Subcutaneous adipose tissue (tissue), 4 donors: ENCODE results near the gene MTRF1. TPM values are rescaled to one million over a fixed set of nuclear protein-coding genes. Genes with fewer than 3 reads are reported as not detected.

Experiments
- CTCF ChIP-seq: fragments of 450-650 bp; IDR thresholded peaks from one replicate; pipeline ENCODE4 v1.5.1; 2016; ENCODE audit warnings: low read depth, mild to moderate bottlenecking, control low read depth, antibody characterized with exemption, moderate library complexity
- total RNA-seq, 4 donors: library from RNA; depleted of rRNA; stranded (reverse); fragments of >200 nt; gene quantifications; one replicate each; pipeline ENCODE4 v1.1.0, GENCODE V29; 2016

MTRF1 gene, protein sequence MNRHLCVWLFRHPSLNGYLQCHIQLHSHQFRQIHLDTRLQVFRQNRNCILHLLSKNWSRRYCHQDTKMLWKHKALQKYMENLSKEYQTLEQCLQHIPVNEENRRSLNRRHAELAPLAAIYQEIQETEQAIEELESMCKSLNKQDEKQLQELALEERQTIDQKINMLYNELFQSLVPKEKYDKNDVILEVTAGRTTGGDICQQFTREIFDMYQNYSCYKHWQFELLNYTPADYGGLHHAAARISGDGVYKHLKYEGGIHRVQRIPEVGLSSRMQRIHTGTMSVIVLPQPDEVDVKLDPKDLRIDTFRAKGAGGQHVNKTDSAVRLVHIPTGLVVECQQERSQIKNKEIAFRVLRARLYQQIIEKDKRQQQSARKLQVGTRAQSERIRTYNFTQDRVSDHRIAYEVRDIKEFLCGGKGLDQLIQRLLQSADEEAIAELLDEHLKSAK
- total RNA-seq, result 10 to 100 TPM; 10.7 to 13.1 (median 11.6) TPM

DNA sequence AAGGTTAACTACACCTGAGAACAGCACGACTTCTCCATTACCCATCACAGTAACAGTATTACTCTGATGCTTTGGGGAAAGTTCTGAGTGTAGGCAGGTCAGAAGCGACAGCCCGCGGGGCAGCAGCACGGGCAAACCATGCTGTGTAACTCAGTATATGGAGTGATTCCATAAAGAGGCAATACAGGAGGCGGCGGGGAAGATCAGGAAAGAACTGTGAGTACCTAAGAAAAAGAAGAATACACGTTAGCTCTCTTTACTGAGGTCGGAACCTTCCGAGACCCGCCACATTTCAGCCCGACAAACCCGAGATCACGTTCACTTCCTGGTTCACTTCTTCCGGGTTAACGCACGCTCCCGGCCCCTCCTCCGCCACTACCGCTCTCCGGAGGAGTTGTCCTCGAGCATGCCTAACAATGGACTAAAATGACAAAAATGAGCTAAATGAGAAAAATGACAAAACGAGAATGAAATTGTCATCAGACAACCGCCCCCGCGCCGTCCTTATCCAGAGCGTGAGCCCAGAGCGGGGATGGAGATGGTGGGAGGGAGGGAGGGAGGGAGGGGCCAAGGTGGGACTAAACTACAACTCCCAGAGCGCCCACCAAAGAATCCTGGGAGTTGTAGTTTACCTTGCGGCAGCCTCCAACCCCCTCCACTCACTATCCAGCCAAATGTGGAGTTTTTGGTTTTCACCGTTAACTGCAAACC, at the start of gene MTRF1:
Gene MTRF1 (minus strand): TSS at position 316 of the 711 bp plus-strand sequence. CDS start 2,669 bp downstream, outside the sequence.
- no peak for TF ChIP-seq CTCF

DNA sequence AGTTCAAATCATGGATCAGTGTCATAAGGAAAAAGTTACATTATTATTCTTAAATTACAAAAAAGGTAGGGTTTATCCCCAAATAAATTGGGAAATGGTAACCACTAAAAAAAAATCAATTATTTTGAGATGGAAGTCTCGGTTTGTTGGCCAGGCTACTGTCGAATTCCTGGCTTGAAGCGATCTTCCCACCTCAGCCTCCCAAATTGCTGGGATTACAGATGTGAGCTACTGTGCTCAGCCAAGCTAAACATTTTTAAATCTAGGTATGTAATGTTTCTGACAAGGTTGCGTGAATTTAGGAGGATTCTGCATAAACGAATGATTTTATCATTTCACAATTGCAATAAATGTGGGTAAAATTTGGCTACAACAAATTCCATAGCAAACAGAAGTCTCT, 49.7 kb upstream of the MTRF1 start:
- TF ChIP-seq CTCF, result no peak

- TF ChIP-seq CTCF, result no peak
These were observed 48.8 kb upstream of the MTRF1 start for GRCh38 chr13:41312176-41312500.

DNA sequence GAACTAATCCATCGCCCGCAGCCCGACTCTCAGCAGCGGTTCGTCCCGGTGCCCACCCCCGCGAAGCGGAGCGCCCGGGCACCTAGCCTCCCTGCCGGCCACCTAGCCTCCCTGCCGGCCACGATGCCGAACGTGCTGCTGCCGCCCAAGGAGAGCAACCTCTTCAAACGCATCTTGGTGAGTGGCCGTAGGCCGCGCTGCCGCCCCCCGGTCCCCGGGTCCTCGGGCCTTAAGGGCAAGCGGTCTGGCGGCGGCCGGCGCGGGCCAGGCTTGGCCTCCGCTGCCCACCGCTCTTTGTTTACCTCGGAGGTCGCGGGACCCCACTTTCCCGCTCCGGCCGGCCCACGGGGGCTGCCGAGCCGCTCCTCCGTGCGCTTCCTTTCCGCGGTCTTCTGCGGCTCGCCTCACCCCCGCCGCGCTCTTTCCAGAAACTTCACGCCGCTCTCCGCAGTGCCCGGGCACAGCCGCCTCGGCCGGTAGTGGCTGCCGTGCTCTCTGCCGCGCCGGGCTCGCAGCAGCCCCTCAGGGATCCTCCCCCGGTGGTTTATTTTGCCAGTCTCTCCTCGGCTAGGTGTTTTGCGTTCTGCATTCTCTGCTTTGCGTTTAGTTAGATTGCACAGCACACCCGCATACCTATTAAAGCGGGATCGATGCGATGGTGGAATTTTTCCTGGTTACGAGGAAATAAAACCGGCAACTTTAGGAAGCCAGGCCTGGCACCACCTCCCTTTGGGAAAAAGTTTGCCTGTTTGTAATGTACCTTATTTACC, 48.2 kb upstream of the MTRF1 start:
- TF ChIP-seq CTCF, result no peak

DNA sequence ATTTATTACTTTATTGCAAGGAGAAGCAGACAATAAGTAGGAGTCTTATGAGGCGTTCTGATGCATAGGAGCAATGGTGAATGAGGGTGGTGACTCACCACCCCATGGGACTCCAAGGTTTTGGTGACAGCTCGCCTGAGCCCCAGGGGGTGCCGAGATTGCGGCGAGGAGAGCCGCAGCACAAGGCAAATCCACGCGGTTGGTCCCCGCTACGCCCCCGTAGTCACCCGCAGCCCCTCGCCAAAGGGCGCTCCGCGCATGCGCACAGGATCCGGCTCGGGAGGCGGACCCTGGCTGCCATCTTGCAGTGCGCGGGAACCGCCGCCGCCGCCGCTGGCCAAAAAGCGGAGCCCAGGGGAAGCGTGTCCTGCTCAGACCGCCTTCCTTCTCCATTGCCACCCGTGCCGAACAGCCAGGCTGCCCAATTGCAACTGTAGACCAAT, 47.6 kb upstream of the MTRF1 start, which contains the start of gene NAA16:
Gene NAA16 (plus strand): TSS at position 305 of the 443 bp plus-strand sequence. CDS start 262 bp downstream, outside the sequence.
- no peak for TF ChIP-seq CTCF

GRCh38 chr13:41307884-41308640, 44.7 kb upstream of the MTRF1 start:
- no peak for TF ChIP-seq CTCF
